H9 (cell line): ENCODE results near the gene DNER. TPM values are rescaled to one million over a fixed set of nuclear protein-coding genes. Genes with fewer than 3 reads are reported as not detected.

Source experiments
- DNase-seq: peaks from one replicate; pipeline ENCODE4 v3.0.0-alpha.2; 2017
- H2AFZ ChIP-seq: one replicate; pipeline ENCODE4 v1.6.1; 2013; ENCODE audit warnings: mild to moderate bottlenecking, low read length, control low read depth, moderate library complexity
- H2AK5ac ChIP-seq: 2 replicates; pipeline ENCODE4 v1.6.1; 2013; ENCODE audit warnings: low read length, control low read depth, mixed read lengths; ENCODE audit not compliant: insufficient read length
- H2BK120ac ChIP-seq: one replicate; pipeline ENCODE4 v1.6.1; 2013; ENCODE audit warnings: low read depth, mild to moderate bottlenecking, low read length, control low read depth, inconsistent platforms; ENCODE audit not compliant: poor library complexity, severe bottlenecking
- H2BK12ac ChIP-seq: 2 replicates; pipeline ENCODE4 v1.6.1; 2013; ENCODE audit warnings: low read length, control low read depth, mixed read lengths, low read depth; ENCODE audit not compliant: insufficient read length
- H2BK15ac ChIP-seq: 2 replicates; pipeline ENCODE4 v1.6.1; 2013; ENCODE audit warnings: low read depth, low read length, control low read depth
- H2BK20ac ChIP-seq: one replicate; pipeline ENCODE4 v1.6.1; 2013; ENCODE audit warnings: low read depth, mild to moderate bottlenecking, low read length, control low read depth, inconsistent platforms; ENCODE audit not compliant: poor library complexity, severe bottlenecking
- H2BK5ac ChIP-seq: 2 replicates; pipeline ENCODE4 v1.6.1; 2013; ENCODE audit warnings: low read length, control low read depth, mixed read lengths; ENCODE audit not compliant: insufficient read length
- H3K14ac ChIP-seq: 2 replicates; pipeline ENCODE4 v1.6.1; 2013; ENCODE audit warnings: low read length, control low read depth; ENCODE audit not compliant: insufficient read depth
- H3K18ac ChIP-seq: 2 replicates; pipeline ENCODE4 v1.6.1; 2013; ENCODE audit warnings: low read depth, mild to moderate bottlenecking, mixed read lengths, low read length, control low read depth; ENCODE audit not compliant: insufficient read length
- H3K23ac ChIP-seq: 2 replicates; pipeline ENCODE4 v1.6.1; 2013; ENCODE audit warnings: low read length, control low read depth, mixed read lengths, low read depth; ENCODE audit not compliant: insufficient read length
- H3K23me2 ChIP-seq: 2 replicates; pipeline ENCODE4 v1.6.1; 2013; ENCODE audit warnings: low read depth, mild to moderate bottlenecking, mixed read lengths, low read length, control low read depth; ENCODE audit not compliant: insufficient read length, poor library complexity, severe bottlenecking
- H3K27ac ChIP-seq: 2 replicates; pipeline ENCODE4 v1.5.1; 2013; ENCODE audit warnings: low read length, control low read depth, mixed read lengths, low read depth; ENCODE audit not compliant: insufficient read length
- H3K27me3 ChIP-seq: 2 replicates; pipeline ENCODE4 v1.6.1; 2013; ENCODE audit warnings: low read length, control low read depth, inconsistent platforms; ENCODE audit not compliant: insufficient read depth
- H3K4ac ChIP-seq: 2 replicates; pipeline ENCODE4 v1.6.1; 2013; ENCODE audit warnings: low read depth, mild to moderate bottlenecking, control low read depth, inconsistent platforms, low read length, moderate library complexity
- H3K4me1 ChIP-seq: 2 replicates; pipeline ENCODE4 v1.6.1; 2013; ENCODE audit warnings: low read length, control low read depth, inconsistent platforms; ENCODE audit not compliant: insufficient read depth
- H3K4me2 ChIP-seq: 2 replicates; pipeline ENCODE4 v1.6.1; 2013; ENCODE audit warnings: low read length, control low read depth, mixed read lengths; ENCODE audit not compliant: insufficient read length, insufficient read depth
- H3K56ac ChIP-seq: 2 replicates; pipeline ENCODE4 v1.6.1; 2013; ENCODE audit warnings: low read depth, mild to moderate bottlenecking, mixed read lengths, low read length, control low read depth; ENCODE audit not compliant: insufficient read length
- H3K79me1 ChIP-seq: 2 replicates; pipeline ENCODE4 v1.6.1; 2013; ENCODE audit warnings: low read depth, mild to moderate bottlenecking, moderate library complexity, low read length, control low read depth, inconsistent platforms; ENCODE audit not compliant: insufficient read depth, poor library complexity, severe bottlenecking
- H3K79me2 ChIP-seq: 2 replicates; pipeline ENCODE4 v1.6.1; 2013; ENCODE audit warnings: low read length, control low read depth, inconsistent platforms; ENCODE audit not compliant: insufficient read depth
- H3K9ac ChIP-seq: 2 replicates; pipeline ENCODE4 v1.6.1; 2013; ENCODE audit warnings: low read length, control low read depth, mixed read lengths; ENCODE audit not compliant: insufficient read length; ENCODE audit errors: extremely low read depth
- H3K9me3 ChIP-seq: one replicate; pipeline ENCODE4 v1.6.1; 2013; ENCODE audit warnings: low read depth, low read length, inconsistent platforms; ENCODE audit not compliant: control insufficient read depth
- H3T11ph ChIP-seq: one replicate; pipeline ENCODE4 v1.6.1; 2013; ENCODE audit warnings: mild to moderate bottlenecking, low read length, control low read depth, inconsistent platforms
- H4K20me1 ChIP-seq: one replicate; pipeline ENCODE4 v1.6.1; 2013; ENCODE audit not compliant: control insufficient read depth, insufficient read length, insufficient read depth
- H4K5ac ChIP-seq: 2 replicates; pipeline ENCODE4 v1.6.1; 2013; ENCODE audit warnings: low read depth, mild to moderate bottlenecking, mixed read lengths, low read length, control low read depth; ENCODE audit not compliant: insufficient read length
- H4K8ac ChIP-seq: replicated peaks from 2 replicates; pipeline ENCODE4 v1.6.1; 2013; ENCODE audit warnings: low read length, control low read depth, mixed read lengths, low read depth; ENCODE audit not compliant: insufficient read length
- H4K91ac ChIP-seq: 2 replicates; pipeline ENCODE4 v1.6.1; 2013; ENCODE audit warnings: low read depth, mild to moderate bottlenecking, moderate library complexity, mixed read lengths, low read length, control low read depth; ENCODE audit not compliant: insufficient read length
- H3K27ac Mint-ChIP-seq, 3 experiments: 2 replicates in 2 of 3; 3 replicates in 1 of 3; pipeline ENCODE4 v1.8.0; 2020 to 2021; ENCODE audit warnings: mixed read lengths in 3 of 3, mild to moderate bottlenecking in 1 of 3, moderate library complexity in 1 of 3
- H3K27me3 Mint-ChIP-seq: 2 replicates; pipeline ENCODE4 v1.8.0; 2021; ENCODE audit warnings: low read depth, mild to moderate bottlenecking, moderate library complexity, mixed read lengths
- H3K36me3 Mint-ChIP-seq, 3 experiments: 2 replicates in 2 of 3; 3 replicates in 1 of 3; pipeline ENCODE4 v1.8.0; 2020 to 2021; ENCODE audit warnings: low read depth in 3 of 3, mixed read lengths in 3 of 3; ENCODE audit not compliant: insufficient read depth in 1 of 3
- H3K4me1 Mint-ChIP-seq, 2 experiments: 2 replicates each; pipeline ENCODE4 v1.8.0; 2020; ENCODE audit warnings: mixed read lengths in 2 of 2
- H3K4me3 Mint-ChIP-seq, 2 experiments: 2 replicates in 1 of 2; 3 replicates in 1 of 2; pipeline ENCODE4 v1.8.0; 2020 to 2021; ENCODE audit warnings: mild to moderate bottlenecking in 2 of 2, mixed read lengths in 2 of 2, moderate library complexity in 1 of 2
- H3K9me3 Mint-ChIP-seq, 2 experiments: 2 replicates in 1 of 2; 3 replicates in 1 of 2; pipeline ENCODE4 v1.8.0; 2020; ENCODE audit warnings: mild to moderate bottlenecking in 2 of 2, mixed read lengths in 2 of 2, moderate library complexity in 1 of 2
- WGBS: extraction: QIAGEN DNeasy Blood & Tissue Kit; methylation state at CpG from one replicate; pipeline ENCODE4 v1.1.7; 2013; ENCODE audit warnings: missing lambda C conversion rate, low lambda C conversion rate, mixed read lengths; ENCODE audit not compliant: insufficient read length; ENCODE audit errors: extremely low coverage; 5-methylcytosine and 5-hydroxymethylcytosine counted together
- total RNA-seq: library from RNA; stranded (reverse); gene quantifications from 2 replicates; pipeline ENCODE4 v1.2.1, GENCODE V29; 2021
- TF ChIP-seq, protein P1 (sequence below): fragments of 200-600 bp; sonication (generic); conservative IDR thresholded peaks from 3 replicates; pipeline ENCODE4 v1.8.0; 2021; ENCODE audit warnings: antibody characterized with exemption, mild to moderate bottlenecking

Gene DNER
- total RNA-seq, 1 experiment from 2014 or later = 1.0 TPM

GRCh38 chr2:229419158-229419557, 295.2 kb downstream of the DNER start:
- Mint-ChIP-seq H3K27me3 (no peaks in the 10 kb centered on the region), H3K36me3 (peaks cover 0 to 4% (median 3%) of the 10 kb centered on the region in 3 experiments; a peak in 2 of 7 replicates), H3K4me3 (no peak overlapping the region), H3K9me3 (peaks cover 5 to 7% of the 10 kb centered on the region in 2 experiments; a peak in 2 of 5 replicates), H3K4me1 (peaks cover 15 to 19% of the 10 kb centered on the region in 2 experiments), H3K27ac (no peak overlapping the region)
- Histone ChIP-seq H3K23me2 (no peaks in the 10 kb centered on the region), H2AK5ac (no peak overlapping the region), H3K9me3 (no peaks in the 10 kb centered on the region), H2BK20ac (no peak overlapping the region), H2BK12ac (no peak overlapping the region), H3K4me2 (no peak overlapping the region), H4K5ac (no peak overlapping the region), H3K4ac (no peak overlapping the region), H4K8ac (no peak overlapping the region), H3K23ac (no peak overlapping the region), H4K91ac (no peak overlapping the region), H4K20me1 (no peaks in the 10 kb centered on the region), H3K79me2 (no peaks in the 10 kb centered on the region), H2AFZ (no peak overlapping the region), H2BK15ac (no peak overlapping the region), H3K14ac (no peak overlapping the region), H3K56ac (no peak overlapping the region), H3K18ac (no peak overlapping the region), H3K27me3 (no peaks in the 10 kb centered on the region), H3K27ac (no peak overlapping the region), H3K79me1 (no peaks in the 10 kb centered on the region), H3K9ac (no peak overlapping the region), H2BK120ac (no peak overlapping the region), H2BK5ac (no peak overlapping the region), H3K4me1 (peaks cover 2% of the 10 kb centered on the region; the same call in 1 of the 2 replicates), H3T11ph (no peak overlapping the region)
- WGBS = no CpG with 5 or more reads among the region's 1 CpG
- DNase-seq = no peak
- TF ChIP-seq, protein P1, sequence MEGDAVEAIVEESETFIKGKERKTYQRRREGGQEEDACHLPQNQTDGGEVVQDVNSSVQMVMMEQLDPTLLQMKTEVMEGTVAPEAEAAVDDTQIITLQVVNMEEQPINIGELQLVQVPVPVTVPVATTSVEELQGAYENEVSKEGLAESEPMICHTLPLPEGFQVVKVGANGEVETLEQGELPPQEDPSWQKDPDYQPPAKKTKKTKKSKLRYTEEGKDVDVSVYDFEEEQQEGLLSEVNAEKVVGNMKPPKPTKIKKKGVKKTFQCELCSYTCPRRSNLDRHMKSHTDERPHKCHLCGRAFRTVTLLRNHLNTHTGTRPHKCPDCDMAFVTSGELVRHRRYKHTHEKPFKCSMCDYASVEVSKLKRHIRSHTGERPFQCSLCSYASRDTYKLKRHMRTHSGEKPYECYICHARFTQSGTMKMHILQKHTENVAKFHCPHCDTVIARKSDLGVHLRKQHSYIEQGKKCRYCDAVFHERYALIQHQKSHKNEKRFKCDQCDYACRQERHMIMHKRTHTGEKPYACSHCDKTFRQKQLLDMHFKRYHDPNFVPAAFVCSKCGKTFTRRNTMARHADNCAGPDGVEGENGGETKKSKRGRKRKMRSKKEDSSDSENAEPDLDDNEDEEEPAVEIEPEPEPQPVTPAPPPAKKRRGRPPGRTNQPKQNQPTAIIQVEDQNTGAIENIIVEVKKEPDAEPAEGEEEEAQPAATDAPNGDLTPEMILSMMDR = no peak
